WI38 (cell line): Measurements from ENCODE around the gene SLC8A2.

ENCODE experiments used
- H3K4me3 ChIP-seq: 2 replicates; pipeline ENCODE4 v1.5.1; 2011; ENCODE audit warnings: low read depth, mild to moderate bottlenecking, control low read depth, low read length
- CTCF ChIP-seq: IDR thresholded peaks from 2 replicates; pipeline ENCODE4 v1.5.1; 2012; ENCODE audit warnings: low read depth, mild to moderate bottlenecking, control low read depth, low read length

SLC8A2 gene

GRCh38 chr19:47485210-47485609, 13.5 kb upstream of the SLC8A2 start:
- no peak for TF ChIP-seq CTCF
- no peak overlapping the region for H3K4me3 ChIP-seq

DNA sequence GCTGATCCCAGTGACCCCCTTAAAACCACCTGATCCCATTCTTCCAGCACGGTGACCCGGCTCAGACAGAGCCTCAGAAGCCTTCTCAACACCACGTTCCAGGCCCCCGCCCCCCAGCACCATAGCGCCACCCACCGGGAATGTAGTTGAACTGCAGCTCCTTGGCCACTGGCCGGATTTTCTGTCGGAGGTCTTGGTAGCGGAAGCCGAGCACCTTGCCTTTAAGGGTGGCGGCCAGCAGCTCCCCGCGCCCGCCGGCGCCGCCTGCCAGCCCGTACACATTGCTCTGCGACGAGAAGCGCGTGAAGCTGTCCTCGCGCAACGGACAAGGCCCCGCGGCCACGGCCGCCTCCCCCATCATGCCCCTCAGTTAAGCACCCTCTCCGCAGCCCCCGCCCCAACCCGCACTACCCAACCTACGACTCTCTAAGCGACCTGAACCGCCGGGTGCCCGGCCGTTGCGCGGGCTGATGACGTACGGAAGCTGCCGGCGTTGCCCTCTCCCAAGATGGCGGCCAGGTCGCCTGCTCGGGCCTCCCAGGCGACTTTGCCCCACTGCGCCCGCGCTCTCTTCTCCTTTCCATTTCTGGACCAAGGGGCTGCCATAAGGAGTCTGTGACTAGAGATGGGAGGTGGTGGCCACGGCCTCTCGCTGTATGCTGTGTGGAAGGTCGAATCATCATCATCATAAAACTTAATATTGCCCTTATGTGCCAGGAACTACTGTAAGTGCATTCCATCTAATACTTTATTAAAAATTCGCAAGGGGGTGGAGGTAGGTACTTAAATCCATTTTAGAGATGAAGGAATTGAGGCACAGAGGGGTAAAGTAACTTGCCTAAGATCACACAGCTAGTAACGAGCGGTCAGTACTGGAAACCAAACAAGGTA, 12.4 kb upstream of the SLC8A2 start, which contains the start of gene KPTN:
TSS of gene KPTN (minus strand) at position 420 of the 891 bp plus-strand sequence. CDS start at position 361, 59 bp downstream.
- H3K4me3 ChIP-seq = peak within 1 kb of the TSS; percentile 72
- peak; percentile 97 for TF ChIP-seq CTCF

GRCh38 chr19:47483200-47483599, 11.5 kb upstream of the SLC8A2 start:
- H3K4me3 ChIP-seq = peak overlapping the region; percentile 72
- no peak for TF ChIP-seq CTCF

- no peak for TF ChIP-seq CTCF
- no peak overlapping the region for H3K4me3 ChIP-seq
Observed at GRCh38 chr19:47481460-47482052, 9.9 kb upstream of the SLC8A2 start.

DNA sequence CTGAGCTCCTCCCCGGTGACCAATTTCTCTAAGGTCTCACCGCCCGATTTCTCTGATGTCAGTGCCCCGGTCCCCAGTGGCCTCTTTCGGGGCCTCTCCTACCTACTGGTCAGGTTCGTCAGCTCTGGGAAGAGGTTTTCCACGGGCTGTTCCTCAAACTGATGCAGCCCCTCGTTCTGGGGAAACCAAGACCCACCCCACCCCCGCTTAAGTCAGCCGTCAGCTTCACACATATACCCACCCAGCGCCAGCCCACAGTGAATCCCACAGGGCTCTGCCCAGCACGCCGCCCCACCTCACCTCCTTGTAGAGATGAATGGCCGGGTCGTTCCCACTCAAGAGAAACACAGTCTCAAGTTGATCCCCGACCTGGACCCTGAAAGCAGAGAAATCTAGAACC, 9.0 kb upstream of the SLC8A2 start:
- TF ChIP-seq CTCF = no peak
- H3K4me3 ChIP-seq = no peak overlapping the region

- no peak for TF ChIP-seq CTCF
- no peak overlapping the region for H3K4me3 ChIP-seq
Observed at GRCh38 chr19:47479701-47480503, 8.2 kb upstream of the SLC8A2 start.
